ENCODE measurements around the gene OVOL2. TPM values are rescaled to one million over a fixed set of nuclear protein-coding genes. Genes with fewer than 3 reads are reported as not detected.
"Not testable (repeated sequence)": the region's sequence is repeated elsewhere in the genome, so short reads cannot be mapped to it uniquely, and the experiment has no call there.

OVOL2 gene
- total RNA-seq, 1 donor from 2014 or later = not detected

GRCh38 chr20:18030020-18030419 lies 27.7 kb downstream of the OVOL2 start:
- intact Hi-C loops (cut with DNase I) = no loop called here
- H3K27me3 ChIP-seq = no peaks in the 10 kb centered on the region
- DNase-seq (ENCODE audit: low spot score in 2 of 2) = no peak
- no peak overlapping the region for H3K27ac ChIP-seq
- H3K9me3 ChIP-seq = no peaks in the 10 kb centered on the region
- H3K36me3 ChIP-seq = no peaks in the 10 kb centered on the region
- TF ChIP-seq CTCF (IDR thresholded peaks at IDR 0.05) = no peak
- no peak overlapping the region for H3K4me3 ChIP-seq
- H3K4me1 ChIP-seq = no peaks in the 10 kb centered on the region

DNA sequence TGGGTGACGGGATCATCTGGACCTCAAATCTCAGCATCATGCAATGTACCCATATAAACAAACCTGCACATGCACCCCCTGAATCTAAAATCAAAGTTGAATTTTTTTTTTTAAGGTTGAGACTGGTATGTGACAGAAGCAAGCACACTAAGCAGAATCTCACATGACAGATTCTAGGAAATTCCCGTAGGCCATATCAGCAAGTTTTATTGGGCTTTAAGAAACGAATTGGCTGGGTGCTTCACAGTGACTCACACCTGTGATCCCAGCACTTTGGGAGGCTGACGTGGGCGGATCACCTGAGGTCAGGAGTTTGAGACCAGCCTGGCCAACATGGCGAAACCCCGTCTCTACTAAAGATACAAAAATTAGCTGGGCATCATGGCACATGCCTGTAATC lies 30.7 kb downstream of the OVOL2 start:
- H3K4me1 ChIP-seq; H3K4me3 ChIP-seq; DNase-seq (ENCODE audit: low spot score in 2 of 2); intact Hi-C loops (cut with DNase I); H3K9me3 ChIP-seq; H3K27ac ChIP-seq; H3K27me3 ChIP-seq; H3K36me3 ChIP-seq: not testable (repeated sequence)

DNA sequence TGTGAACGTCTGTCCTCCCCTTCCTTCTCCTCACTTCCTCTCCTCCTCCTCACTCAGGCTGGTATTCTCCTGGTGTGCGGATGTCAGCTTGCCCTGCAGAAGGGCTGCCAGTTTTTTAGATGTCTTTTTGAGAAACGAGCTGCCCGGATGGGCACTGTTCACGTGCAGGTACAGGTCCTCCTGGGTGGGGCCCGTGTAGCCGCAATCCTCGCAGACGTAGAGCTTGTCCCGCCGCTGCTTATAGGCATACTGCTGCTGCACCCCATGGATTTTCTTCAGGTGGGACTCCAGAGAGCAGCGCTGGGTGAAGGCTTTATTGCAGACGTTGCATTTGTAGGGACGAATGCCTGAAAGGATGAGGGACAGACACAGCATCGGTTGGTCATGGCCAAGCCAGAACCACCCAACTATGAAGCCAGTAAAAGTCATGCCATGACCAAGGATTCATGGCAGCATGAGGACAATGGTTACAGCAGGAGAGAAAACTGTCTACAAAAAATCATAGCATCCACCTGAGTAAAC lies 33.0 kb downstream of the OVOL2 start:
- Histone ChIP-seq H3K4me3 (no peak overlapping the region), H3K27me3 (no peaks in the 10 kb centered on the region), H3K4me1 (no peaks in the 10 kb centered on the region), H3K27ac (no peak overlapping the region), H3K36me3 (no peaks in the 10 kb centered on the region), H3K9me3 (no peaks in the 10 kb centered on the region)
- no peak for DNase-seq (ENCODE audit: low spot score in 2 of 2)
- TF ChIP-seq CTCF (IDR thresholded peaks at IDR 0.05) = no peak
- intact Hi-C loops (cut with DNase I) = no loop called here

DNA sequence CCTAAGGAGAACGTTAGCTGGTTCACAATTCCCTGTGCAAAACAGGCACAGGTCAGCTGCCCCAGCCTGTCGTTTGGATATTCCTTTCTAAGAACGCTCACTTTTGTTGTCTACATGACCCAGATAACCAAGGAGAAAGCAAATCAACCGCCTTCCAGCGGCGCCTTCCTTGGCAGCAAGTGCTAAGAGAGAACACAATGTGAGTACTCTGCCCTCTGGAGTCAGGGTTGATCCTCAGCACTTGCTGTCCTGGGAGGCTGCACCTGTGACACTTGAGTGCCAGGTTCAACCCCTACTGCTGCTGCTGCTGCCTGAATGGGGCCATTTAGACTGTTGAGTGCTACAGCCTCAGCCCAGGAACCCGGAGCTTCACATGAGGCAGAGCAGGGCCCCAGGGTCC lies 36.8 kb downstream of the OVOL2 start:
- Histone ChIP-seq H3K36me3 (no peaks in the 10 kb centered on the region), H3K4me1 (no peaks in the 10 kb centered on the region), H3K9me3 (no peaks in the 10 kb centered on the region), H3K27me3 (no peaks in the 10 kb centered on the region), H3K27ac (no peak overlapping the region), H3K4me3 (no peak overlapping the region)
- intact Hi-C loops (cut with DNase I) = no loop called here
- DNase-seq (ENCODE audit: low spot score in 2 of 2) = no peak
- TF ChIP-seq CTCF (IDR thresholded peaks at IDR 0.05) = no peak

DNA sequence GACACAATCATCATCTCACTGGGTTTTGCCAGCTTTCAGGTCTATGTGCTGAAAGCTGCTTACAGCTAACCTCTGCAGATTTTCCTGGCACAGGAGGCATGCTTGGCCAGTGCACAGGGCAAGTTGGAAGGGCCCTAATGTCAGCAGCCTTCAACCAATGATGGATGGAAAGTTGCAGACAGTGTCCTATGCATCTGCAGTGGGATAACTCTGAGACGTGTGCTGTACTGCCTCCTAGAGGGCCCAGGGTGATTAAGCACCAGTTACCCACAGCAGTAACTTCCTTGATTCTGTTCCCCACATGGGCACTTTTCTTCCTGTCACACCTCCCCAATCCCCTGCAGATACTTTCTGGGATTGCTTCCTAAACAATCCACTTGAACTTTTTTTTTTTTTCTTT lies 38.6 kb downstream of the OVOL2 start:
- H3K9me3 ChIP-seq = no peaks in the 10 kb centered on the region
- DNase-seq (ENCODE audit: low spot score in 2 of 2) = no peak
- H3K27me3 ChIP-seq = no peaks in the 10 kb centered on the region
- intact Hi-C loops (cut with DNase I) = no loop called here
- H3K27ac ChIP-seq = no peak overlapping the region
- H3K4me1 ChIP-seq = no peaks in the 10 kb centered on the region
- no peak overlapping the region for H3K4me3 ChIP-seq
- TF ChIP-seq CTCF (IDR thresholded peaks at IDR 0.05) = no peak
- no peaks in the 10 kb centered on the region for H3K36me3 ChIP-seq

GRCh38 chr20:18018100-18018499 lies 39.6 kb downstream of the OVOL2 start:
- H3K36me3 ChIP-seq = no peaks in the 10 kb centered on the region
- no peak for DNase-seq (ENCODE audit: low spot score in 2 of 2)
- H3K27ac ChIP-seq = no peak overlapping the region
- H3K4me1 ChIP-seq = no peaks in the 10 kb centered on the region
- intact Hi-C loops (cut with DNase I) = no loop called here
- no peaks in the 10 kb centered on the region for H3K9me3 ChIP-seq
- no peak for TF ChIP-seq CTCF (IDR thresholded peaks at IDR 0.05)
- H3K4me3 ChIP-seq = no peak overlapping the region
- H3K27me3 ChIP-seq = no peaks in the 10 kb centered on the region

Data from ascending aorta (tissue), 2 donors.